HEK293 (cell line): ENCODE results near the gene TNFRSF8.

Experiments used
- CTCF ChIP-seq: fragments of 450-650 bp; formaldehyde crosslinking; IDR thresholded peaks from 2 replicates; pipeline ENCODE4 v1.5.1; 2016; ENCODE audit warnings: missing biosample characterization, missing genetic modification characterization
- KLF10 ChIP-seq: fragments of 450-650 bp; IDR thresholded peaks from 2 replicates; pipeline ENCODE4 v1.5.1; 2018; ENCODE audit warnings: missing biosample characterization, mild to moderate bottlenecking, missing genetic modification characterization
- ZBTB7A ChIP-seq: fragments of 450-650 bp; formaldehyde crosslinking; IDR thresholded peaks from 2 replicates; pipeline ENCODE4 v1.5.1; 2016; ENCODE audit warnings: low read depth, missing biosample characterization, missing genetic modification characterization
- ZNF114 ChIP-seq: fragments of 450-650 bp; formaldehyde crosslinking; IDR thresholded peaks from 2 replicates; pipeline ENCODE4 v1.5.0; 2017; ENCODE audit warnings: missing biosample characterization, missing genetic modification characterization
- ZNF138 ChIP-seq: fragments of 450-650 bp; formaldehyde crosslinking; IDR thresholded peaks from 2 replicates; pipeline ENCODE4 v1.5.1; 2016; ENCODE audit warnings: missing biosample characterization, missing genetic modification characterization, borderline replicate concordance
- ZNF274 ChIP-seq, 2 experiments: fragments of 200-500 bp in 1 of 2; fragments of 450-650 bp in 1 of 2; sonication (Bioruptor generic) in 1 of 2; formaldehyde crosslinking in 1 of 2; IDR thresholded peaks; 2 replicates each; pipeline versions ENCODE4 v1.5.1 to v1.6.1; 2014 to 2016; ENCODE audit warnings: borderline replicate concordance in 1 of 2, inconsistent platforms in 1 of 2, low read length in 1 of 2, missing biosample characterization in 1 of 2, missing genetic modification characterization in 1 of 2
- ZNF302 ChIP-seq: fragments of 450-650 bp; formaldehyde crosslinking; IDR thresholded peaks from 2 replicates; pipeline ENCODE4 v1.5.1; 2016; ENCODE audit warnings: missing biosample characterization, missing genetic modification characterization, low read depth
- ZNF529 ChIP-seq: fragments of 450-650 bp; formaldehyde crosslinking; IDR thresholded peaks from 2 replicates; pipeline ENCODE4 v1.5.1; 2017; ENCODE audit warnings: missing genetic modification characterization, missing biosample characterization; ENCODE audit not compliant: insufficient replicate concordance
- ZNF660 ChIP-seq: fragments of 450-650 bp; IDR thresholded peaks from 2 replicates; pipeline ENCODE4 v1.5.1; 2018; ENCODE audit warnings: missing biosample characterization, mild to moderate bottlenecking, missing genetic modification characterization
- ZSCAN30 ChIP-seq: fragments of 450-650 bp; IDR thresholded peaks from 2 replicates; pipeline ENCODE4 v1.5.1; 2018; ENCODE audit warnings: missing biosample characterization, mild to moderate bottlenecking, missing genetic modification characterization, moderate library complexity
- ZXDB ChIP-seq: fragments of 450-650 bp; formaldehyde crosslinking; IDR thresholded peaks from 2 replicates; pipeline ENCODE4 v1.5.1; 2016; ENCODE audit warnings: missing biosample characterization, missing genetic modification characterization
- TF ChIP-seq, protein P1 (sequence below): fragments of 450-650 bp; formaldehyde crosslinking; IDR thresholded peaks from 2 replicates; pipeline ENCODE4 v1.5.1; 2016; ENCODE audit warnings: missing biosample characterization, missing genetic modification characterization

GRCh38 chr1:12106153-12106552 is 43.0 kb downstream of the TNFRSF8 start:
- TF ChIP-seq ZNF114 (no peak), CTCF (tag by site-specific recombination) (no peak), KLF10 (tag by site-specific recombination) (no peak), ZNF660 (tag by site-specific recombination) (no peak), ZNF529 (no peak), ZNF274 (IDR thresholded peaks at IDR 0.05; ENCODE audit: low read length) (no peak), ZNF274 (tag by site-specific recombination; IDR thresholded peaks at IDR 0.05; ENCODE audit: borderline replicate concordance) (no peak), ZXDB (tag by site-specific recombination) (no peak), ZSCAN30 (tag by site-specific recombination) (no peak), ZBTB7A (tag by site-specific recombination) (no peak), ZNF138 (no peak), ZNF302 (tag by site-specific recombination) (no peak)
- TF ChIP-seq, protein P1, sequence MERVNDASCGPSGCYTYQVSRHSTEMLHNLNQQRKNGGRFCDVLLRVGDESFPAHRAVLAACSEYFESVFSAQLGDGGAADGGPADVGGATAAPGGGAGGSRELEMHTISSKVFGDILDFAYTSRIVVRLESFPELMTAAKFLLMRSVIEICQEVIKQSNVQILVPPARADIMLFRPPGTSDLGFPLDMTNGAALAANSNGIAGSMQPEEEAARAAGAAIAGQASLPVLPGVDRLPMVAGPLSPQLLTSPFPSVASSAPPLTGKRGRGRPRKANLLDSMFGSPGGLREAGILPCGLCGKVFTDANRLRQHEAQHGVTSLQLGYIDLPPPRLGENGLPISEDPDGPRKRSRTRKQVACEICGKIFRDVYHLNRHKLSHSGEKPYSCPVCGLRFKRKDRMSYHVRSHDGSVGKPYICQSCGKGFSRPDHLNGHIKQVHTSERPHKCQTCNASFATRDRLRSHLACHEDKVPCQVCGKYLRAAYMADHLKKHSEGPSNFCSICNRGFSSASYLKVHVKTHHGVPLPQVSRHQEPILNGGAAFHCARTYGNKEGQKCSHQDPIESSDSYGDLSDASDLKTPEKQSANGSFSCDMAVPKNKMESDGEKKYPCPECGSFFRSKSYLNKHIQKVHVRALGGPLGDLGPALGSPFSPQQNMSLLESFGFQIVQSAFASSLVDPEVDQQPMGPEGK (tag by site-specific recombination), result no peak
